ENCODE results near the gene USP24.
A peak's percentile ranks its signal among the peaks of the same experiment; 100 is the strongest.
"Not testable (repeated sequence)": the region's sequence is repeated elsewhere in the genome, so short reads cannot be mapped to it uniquely, and the experiment has no call there.

Gene USP24

DNA sequence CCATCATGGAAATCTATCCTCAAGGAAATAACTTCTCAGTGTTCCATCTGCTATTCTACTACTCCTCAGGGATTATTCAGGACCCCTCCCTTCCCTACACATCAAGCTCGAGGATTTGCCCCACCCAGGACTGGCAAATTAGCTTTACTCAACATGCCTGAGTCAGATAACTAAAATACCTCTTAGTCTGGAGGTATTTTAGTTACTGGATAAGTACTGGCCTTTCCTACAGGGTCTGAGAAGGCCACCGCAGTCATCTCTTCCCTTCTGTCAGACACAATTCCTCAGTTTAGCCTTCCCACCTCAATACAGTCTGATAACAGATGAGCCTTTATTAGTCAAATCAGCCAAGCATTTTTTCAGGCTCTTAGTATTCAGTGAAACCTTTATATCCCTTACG lies 188.5 kb downstream of the USP24 start:
- DNase-seq: not testable (repeated sequence)

DNA sequence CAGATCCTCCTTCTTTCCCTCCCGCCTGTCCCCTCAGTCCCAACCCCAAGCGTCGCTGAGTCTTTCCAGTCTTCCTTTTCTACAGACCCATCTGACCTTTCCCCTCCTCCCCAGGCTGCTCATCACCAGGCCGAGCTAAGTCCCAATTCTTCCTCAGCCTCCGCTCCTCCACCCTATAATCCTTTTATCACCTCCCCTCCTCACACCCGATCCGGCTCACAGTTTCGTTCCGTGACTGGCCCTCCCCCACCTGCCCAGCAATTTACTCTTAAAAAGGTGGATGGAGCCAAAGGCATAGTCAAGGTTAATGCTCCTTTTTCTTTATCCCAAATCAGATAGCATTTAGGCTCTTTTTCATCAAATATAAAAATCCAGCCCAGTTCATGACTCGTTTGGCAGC lies 191.0 kb downstream of the USP24 start:
- DNase-seq: not testable (repeated sequence)

DNA sequence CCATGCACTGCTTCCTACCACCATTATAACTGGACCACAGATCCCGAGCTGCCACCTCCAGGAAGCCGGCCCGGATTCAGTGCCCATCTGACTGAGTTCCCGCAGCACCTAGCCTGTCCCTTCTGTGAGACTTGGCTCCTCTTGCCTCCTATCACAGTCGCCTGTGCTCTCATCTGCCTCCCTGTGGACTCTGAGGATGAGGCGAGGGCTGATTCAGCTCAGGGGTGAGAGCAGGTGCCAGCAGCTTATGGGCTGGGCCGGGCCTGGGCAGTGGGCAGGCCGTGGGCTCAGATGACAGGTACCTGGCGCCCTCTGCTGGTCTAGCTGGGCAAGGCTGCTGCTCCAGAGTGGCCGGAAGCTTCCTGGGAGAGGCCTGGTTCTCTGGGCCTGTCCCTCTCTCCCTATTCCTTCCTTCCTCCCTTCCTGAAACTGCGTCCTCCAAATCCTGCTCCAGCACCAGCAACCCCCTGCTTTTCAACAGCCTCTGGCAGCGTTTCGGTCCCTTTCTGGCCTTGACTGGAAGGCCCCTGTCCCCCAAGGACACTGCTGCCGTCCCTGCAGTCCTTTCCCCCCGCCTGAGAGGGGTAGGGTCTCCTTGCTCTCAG lies 193.1 kb downstream of the USP24 start:
- peak; percentile 6 to 42 (median 30) for DNase-seq

DNA sequence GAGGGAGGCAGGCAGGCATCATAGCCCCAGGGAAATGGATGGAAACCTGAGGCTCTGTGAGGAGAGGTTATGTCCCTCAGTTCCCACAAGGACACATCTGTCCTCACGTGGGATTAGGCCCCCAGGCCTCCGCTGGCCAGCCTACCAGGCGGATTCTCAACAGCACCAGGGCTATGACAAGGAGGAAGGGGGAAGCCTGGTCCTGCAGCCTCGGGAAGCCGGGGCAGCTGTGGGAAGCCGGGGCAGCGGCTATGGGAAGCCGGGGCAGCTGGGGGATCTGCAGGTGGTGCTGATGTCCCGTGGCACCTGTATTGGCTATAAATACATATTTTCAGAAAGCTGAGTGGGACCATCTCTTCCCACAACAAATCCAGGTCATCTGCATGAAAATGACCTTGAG lies 196.8 kb downstream of the USP24 start:
- DNase-seq: no peak
